GM18861 (cell line): ENCODE measurements around the gene KLK13.

Source experiments
- ATAC-seq: cut with Tn5 transposase; IDR thresholded peaks from one replicate; pipeline ENCODE4 v1.9.1; 2021; ENCODE audit not compliant: unreplicated experiment

Gene KLK13

DNA sequence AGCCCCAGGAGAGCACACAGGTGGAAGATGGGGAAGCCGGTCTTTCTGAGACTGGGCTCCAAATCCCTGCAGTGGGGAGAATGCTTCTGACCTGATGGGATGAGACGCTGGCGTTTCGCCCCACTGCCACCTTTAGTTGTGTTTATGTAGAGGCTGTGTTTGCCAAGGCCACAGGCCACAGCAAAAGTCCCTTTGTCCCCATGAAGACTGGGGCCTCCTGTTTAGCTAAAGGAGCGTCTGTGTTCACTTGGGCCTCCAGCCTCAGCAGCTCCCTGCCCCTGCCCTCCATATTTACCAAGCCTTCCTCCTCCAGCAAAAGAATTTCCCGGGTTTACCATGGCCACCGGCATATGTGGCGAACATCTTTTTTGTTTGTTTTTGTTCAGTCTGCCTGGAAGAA lies 28.2 kb upstream of the KLK13 start:
- ATAC-seq: no peak

DNA sequence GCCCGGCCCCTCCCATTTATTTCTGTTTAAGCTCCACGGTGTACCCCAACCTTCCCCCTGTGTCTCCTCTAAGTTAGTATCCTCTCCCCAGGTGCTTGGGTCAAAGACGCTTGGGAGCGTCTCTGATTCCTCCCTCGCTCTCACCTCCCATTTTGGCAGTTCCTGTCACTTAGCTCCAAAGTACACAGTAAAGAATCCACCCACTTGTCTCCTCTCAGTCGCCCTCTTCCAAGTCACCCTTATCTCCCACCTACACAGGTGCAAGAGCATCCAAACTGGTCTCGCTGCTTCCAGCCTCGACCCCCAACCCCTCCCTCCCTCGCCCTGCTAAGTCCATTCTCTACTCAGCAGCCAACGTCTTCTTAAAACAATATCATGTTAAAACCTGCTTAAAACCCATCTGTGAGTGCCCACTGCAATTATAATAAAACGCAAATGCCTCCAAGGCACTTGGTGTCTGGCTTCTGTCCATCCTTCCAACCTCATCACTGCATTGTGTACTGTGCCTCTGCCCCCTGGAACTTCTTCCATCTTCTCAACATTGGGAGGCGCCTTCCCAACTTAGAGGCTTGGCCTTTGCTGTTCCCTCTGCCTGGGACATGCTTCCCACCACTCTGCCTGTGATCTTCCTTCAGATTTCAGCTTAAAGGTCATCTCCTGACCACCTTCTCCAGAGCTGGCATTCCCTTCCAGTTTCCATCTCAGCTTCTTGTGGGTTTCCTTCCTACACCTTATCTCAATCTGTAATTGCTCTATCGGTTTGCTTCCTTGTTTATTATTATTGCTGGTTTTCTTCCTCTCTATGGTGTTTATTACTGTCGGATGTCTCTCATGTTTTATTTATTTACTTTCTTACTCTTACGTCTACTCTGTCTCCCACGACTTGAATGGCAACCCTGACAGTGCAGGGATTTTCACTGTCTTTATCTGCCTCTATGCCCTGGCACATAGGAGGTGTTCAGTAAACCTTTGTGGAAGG lies 27.3 kb upstream of the KLK13 start:
- ATAC-seq: no peak

DNA sequence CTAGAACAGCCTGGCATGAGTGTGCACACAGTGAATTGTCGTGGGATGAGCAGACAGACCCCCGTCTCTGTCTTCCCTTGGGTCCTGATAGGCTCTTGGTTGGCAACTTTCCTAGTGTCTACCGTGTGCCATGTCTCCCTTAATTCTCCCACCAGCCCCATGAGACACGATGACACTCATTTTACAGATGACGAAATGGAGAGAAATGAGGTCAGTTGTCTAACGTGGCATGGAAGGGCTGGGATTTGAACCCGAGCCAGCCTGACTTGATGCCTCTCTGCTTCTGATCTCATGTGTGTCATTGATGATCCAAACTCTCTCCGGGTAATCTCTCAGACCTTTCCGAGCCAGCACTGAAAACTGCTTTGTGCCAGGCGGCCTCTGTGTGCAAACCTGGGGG lies 26.2 kb upstream of the KLK13 start:
- ATAC-seq: no peak

DNA sequence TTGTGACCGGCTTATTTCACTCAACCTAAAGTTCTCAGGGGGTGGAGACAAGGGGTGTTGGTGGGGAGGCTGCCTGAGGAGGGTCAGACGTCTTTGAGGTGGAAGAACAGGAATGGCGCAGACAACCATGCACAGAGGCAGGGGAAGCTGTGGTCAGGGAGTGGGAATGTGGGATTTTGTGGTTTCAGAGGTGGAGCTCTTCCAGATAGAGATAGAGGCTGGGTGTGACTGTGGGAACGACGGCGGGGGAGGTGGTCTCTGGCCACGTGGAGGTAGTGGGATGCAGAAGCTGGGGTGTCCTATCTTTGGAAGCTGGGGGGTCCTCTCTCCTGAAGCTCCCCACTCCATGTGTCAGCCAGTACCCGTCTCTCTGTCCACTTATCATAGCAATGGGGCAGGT lies 25.6 kb upstream of the KLK13 start:
- ATAC-seq: no peak

- ATAC-seq: no peak
These were observed 24.9 kb upstream of the KLK13 start for GRCh38 chr19:51089786-51090185.

DNA sequence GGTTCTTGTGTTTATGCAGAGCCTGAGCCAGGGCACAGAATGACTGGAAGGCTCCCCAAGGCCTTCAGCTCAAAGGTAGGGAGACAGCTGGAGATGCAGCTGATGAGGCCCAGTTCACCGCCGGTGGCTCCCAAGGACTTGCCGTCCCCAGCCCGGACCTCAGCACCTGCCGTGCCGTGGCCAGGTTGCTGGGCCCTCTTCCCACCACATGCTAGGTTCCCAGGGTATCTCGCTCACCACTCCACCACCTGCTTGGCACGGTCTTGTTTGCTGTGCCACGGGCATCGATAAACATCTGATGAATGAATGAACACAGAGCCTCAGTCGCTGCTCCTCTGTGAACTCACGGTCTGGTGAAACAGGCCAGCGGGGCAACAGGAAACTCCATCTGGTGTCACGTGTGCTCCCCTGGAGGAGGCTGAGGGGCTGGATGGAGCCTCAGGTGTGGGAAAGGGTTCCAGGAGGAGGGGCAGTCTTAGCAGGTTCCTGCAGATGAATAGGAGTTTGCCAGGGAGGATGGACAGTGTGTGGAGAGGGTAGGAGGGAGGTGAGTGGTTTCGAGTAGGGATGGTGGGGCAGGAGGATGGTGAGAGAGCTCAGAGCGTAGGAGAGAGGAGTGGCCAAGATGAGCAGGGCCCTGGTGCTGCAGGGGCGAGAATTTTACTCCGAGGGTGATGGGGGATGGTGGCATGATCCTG lies 21.4 kb upstream of the KLK13 start:
- no peak for ATAC-seq

DNA sequence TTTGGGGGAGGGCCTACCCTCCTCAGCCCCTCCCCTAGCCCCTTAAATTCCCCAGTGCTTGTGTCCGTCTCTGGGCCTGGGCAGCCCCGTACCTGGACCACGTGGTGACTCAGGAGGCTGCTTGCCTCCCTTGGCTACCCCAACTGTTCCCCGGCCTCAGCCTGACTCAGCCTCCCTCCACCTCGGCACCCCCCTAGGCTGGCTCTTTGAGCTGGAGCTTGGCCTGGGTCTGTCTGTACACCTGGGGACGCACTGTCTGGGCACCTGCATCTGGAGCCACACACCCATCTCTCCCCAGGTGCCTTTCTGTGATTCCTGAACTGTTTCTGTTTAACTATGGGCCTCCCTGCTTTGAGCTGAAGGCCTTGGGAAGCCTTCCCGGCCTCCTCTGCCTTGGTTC lies 19.6 kb upstream of the KLK13 start:
- ATAC-seq: no peak

DNA sequence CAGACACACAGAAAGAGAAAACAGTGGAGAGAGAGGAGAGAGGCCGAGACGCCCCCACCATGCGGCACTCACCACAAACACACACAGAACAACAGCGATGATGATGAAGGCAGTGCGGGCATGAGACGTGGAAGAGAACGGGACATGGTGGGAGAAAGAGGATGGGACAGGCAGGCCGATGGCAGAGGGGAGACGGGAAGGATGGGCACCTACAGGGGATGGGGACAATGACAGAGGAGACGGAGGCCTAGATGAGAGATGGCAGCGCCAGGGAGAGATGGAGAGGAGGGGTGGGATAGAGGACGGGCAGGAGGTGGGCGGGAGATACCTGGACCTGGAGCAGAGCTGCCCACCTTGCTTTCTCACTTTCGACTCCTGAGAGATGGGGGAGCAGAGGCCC lies 18.9 kb upstream of the KLK13 start:
- no peak for ATAC-seq

GRCh38 chr19:51083181-51083580 lies 18.3 kb upstream of the KLK13 start:
- no peak for ATAC-seq

- ATAC-seq: no peak
These were observed 17.7 kb upstream of the KLK13 start, which contains the start of gene KLK14 for GRCh38 chr19:51082611-51083010. Gene KLK14 (minus strand): TSS chr19:51082887. CDS start chr19:51082614, 273 bp downstream.

DNA sequence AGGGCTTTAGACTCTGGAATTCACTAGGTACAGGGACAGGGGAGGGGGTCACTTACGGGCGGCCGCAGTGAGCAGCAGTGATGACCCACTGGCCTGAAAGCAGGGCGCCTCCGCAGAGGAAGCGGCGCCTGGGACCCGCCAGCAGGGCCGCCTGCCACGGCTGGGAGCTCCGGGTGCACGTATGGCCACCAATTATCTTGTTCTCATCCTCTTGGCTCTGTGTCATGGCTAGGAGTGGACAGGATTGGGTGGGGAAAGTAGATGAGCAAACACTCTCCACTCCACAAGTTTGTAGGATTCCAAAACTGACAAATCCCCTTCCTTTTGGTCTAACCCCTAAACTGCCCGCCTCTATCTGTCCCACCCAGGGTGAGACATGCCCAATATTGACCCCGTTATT lies 16.6 kb upstream of the KLK13 start:
- ATAC-seq: no peak

DNA sequence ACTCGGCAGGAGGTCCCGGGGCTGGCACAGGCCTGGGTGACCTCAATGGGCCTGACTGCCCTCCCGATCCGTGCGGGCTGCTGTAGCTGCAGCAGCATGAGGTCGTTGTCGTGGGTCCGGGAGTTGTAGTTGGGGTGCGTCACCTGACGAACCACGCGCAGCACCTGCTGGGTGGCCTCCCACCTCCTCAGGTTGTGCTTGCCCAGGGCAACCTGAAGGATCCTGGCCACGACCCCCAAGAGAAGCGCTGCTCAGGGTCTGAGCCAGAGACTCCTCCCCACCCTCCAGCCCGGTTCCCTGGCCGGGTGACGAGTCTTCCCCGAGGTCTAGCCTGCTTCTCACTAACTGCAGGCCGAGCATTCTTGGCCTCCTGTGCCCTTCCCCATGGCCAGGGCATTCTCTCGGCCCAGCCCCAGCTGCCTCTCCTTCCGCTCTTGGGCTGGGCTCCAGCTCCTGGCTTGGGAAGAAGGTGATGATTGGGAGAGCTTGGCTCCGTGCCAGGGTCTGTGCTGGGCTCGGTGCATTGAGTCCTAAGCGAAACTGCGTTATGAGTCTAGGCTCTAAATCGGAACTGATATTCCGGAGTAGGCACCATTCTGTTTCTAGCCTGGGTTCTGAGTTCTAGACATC lies 14.7 kb upstream of the KLK13 start:
- no peak for ATAC-seq

DNA sequence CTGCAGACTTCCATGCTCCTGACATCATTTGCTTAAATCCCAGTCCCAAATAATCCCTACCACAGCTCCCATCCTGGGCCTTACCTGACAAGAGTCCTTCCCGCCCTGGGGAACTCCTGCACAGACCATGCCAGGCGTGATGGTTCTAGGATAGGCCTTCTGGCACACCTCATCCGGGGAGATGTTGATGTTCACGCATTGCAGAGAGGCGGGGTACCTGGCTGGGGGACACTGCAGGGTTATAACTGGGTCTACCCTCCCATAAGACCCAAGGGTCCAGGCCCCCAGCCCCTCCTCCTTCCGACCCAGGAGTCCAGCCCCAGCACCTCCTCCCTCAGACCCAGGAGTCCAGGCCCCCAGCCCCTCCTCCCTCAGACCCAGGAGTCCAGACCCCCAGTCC lies 13.8 kb upstream of the KLK13 start:
- no peak for ATAC-seq

GRCh38 chr19:51078104-51078503 lies 13.2 kb upstream of the KLK13 start:
- ATAC-seq: no peak

DNA sequence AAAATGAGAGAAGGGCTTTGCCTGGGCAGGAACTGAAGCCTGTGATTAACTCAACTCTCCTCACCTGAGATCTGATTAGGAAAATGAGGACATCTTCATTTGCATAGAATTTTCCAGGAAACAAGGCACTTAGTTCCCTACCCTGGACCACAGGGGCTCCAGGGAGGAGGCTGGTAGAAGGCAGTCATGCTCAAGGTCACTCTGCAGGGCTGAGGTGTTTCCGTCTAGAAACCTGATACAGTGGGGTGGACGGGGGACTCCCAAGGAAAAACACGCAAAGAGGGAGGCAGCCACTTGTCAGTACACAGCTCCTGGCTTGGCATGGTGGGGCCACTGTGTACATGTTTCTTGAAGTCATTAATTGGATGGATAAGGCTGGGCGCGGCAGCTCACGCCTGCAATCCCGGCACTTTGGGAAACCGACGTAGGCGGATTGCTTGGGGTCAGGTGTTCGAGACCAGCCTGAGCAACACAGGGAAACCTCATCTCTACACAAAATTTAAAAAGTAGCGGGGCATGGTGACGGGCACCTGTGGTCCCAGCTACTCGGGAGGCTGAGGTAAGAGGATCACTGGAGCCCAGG lies 11.8 kb upstream of the KLK13 start:
- no peak for ATAC-seq

DNA sequence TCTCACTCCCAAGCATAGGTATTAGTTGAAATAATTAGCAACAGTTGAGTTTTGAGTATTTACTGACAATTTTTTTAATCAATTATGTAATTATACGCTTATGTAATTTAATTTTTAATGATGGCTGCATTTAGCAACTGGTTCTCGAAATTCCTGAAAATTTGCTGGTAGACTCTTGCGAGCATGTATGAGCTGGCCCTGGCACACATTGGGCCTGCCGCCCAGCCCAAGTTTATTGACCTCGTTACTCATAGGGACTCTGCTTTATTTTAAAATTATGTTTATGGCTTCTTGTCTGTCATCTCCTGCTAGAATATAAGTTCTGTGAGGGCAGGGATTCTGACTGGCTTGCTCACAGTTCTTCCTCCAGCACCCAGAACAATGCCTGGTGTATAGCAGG lies 11.1 kb upstream of the KLK13 start:
- no peak for ATAC-seq

GRCh38 chr19:51071095-51071405 lies 6.2 kb upstream of the KLK13 start:
- ATAC-seq: no peak

- no peak for ATAC-seq
These were observed 5.6 kb upstream of the KLK13 start for GRCh38 chr19:51070334-51071094.

GRCh38 chr19:51066393-51067186 lies 1.7 kb upstream of the KLK13 start:
- ATAC-seq: no peak
